Activated T-cell treated with anti-CD3 and anti-CD28 coated beads, Interleukin-2, amount 50 U/mL, for 1 hour (primary cell): ENCODE measurements around the gene IL2.

Experiments
- DNase-seq: peaks from one replicate; pipeline ENCODE4 v3.0.0-alpha.2; 2020

The IL2 gene

GRCh38 chr4:122456231-122457116, at the start of gene IL2:
Gene IL2 (minus strand): TSS chr4:122456725. CDS start chr4:122456440, 285 bp downstream.
- no peak for DNase-seq

GRCh38 chr4:122503214-122503613, 46.7 kb upstream of the IL2 start:
- no peak for DNase-seq

GRCh38 chr4:122500852-122501501, 44.5 kb upstream of the IL2 start:
- no peak for DNase-seq

GRCh38 chr4:122489061-122489460, 32.5 kb upstream of the IL2 start:
- DNase-seq = no peak

- DNase-seq = no peak
Measured at GRCh38 chr4:122483481-122483880, 27.0 kb upstream of the IL2 start.

- DNase-seq = no peak
Measured at GRCh38 chr4:122481766-122482405, 25.4 kb upstream of the IL2 start.

- DNase-seq = no peak
Measured at GRCh38 chr4:122480655-122481487, 24.3 kb upstream of the IL2 start.

GRCh38 chr4:122479935-122480416, 23.5 kb upstream of the IL2 start:
- no peak for DNase-seq

- DNase-seq = no peak
Measured at GRCh38 chr4:122476745-122477144, 20.2 kb upstream of the IL2 start.

- no peak for DNase-seq
Measured at GRCh38 chr4:122476126-122476525, 19.6 kb upstream of the IL2 start.

GRCh38 chr4:122475233-122475632, 18.7 kb upstream of the IL2 start:
- DNase-seq = no peak

- no peak for DNase-seq
Measured at GRCh38 chr4:122469457-122469856, 12.9 kb upstream of the IL2 start.

GRCh38 chr4:122458625-122459024, 2.1 kb upstream of the IL2 start:
- DNase-seq = no peak

GRCh38 chr4:122453384-122453995, 3.0 kb downstream of the IL2 start:
- no peak for DNase-seq

GRCh38 chr4:122450847-122451246, 5.7 kb downstream of the IL2 start:
- peak; percentile 15 for DNase-seq

GRCh38 chr4:122434285-122434684, 22.2 kb downstream of the IL2 start:
- DNase-seq = no peak

GRCh38 chr4:122431351-122431750, 25.2 kb downstream of the IL2 start:
- no peak for DNase-seq

GRCh38 chr4:122423246-122423645, 33.3 kb downstream of the IL2 start:
- DNase-seq = no peak

- DNase-seq = no peak
Measured at GRCh38 chr4:122412547-122412946, 44.0 kb downstream of the IL2 start.

- DNase-seq = no peak
Measured at GRCh38 chr4:122403861-122404260, 52.7 kb downstream of the IL2 start.
